ENCODE results near the gene HNRNPF.
"Not testable (repeated sequence)": the region's sequence is repeated elsewhere in the genome, so short reads cannot be mapped to it uniquely, and the experiment has no call there.

Gene HNRNPF

DNA sequence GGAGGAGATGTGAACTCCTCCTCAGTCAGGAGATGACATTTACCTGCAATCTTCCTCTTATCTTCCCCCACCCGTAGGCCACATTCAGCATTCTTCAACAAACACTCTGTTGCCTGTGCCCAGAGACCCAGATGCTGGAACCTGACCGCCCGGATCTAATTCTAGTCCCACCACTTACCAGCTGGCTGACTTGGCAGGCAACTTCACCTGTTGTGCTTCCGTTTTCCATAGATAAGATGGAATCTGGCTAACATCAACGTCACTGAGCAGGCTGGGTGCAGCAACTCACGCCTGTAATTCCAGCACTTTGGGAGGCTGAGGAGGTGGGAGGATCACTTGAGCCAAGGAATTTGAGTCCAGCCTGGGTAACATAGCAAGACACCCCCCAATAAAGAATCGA lies 58.8 kb downstream of the HNRNPF start:
- no peak for DNase-seq (ENCODE audit: low read depth in 2 of 2)

DNA sequence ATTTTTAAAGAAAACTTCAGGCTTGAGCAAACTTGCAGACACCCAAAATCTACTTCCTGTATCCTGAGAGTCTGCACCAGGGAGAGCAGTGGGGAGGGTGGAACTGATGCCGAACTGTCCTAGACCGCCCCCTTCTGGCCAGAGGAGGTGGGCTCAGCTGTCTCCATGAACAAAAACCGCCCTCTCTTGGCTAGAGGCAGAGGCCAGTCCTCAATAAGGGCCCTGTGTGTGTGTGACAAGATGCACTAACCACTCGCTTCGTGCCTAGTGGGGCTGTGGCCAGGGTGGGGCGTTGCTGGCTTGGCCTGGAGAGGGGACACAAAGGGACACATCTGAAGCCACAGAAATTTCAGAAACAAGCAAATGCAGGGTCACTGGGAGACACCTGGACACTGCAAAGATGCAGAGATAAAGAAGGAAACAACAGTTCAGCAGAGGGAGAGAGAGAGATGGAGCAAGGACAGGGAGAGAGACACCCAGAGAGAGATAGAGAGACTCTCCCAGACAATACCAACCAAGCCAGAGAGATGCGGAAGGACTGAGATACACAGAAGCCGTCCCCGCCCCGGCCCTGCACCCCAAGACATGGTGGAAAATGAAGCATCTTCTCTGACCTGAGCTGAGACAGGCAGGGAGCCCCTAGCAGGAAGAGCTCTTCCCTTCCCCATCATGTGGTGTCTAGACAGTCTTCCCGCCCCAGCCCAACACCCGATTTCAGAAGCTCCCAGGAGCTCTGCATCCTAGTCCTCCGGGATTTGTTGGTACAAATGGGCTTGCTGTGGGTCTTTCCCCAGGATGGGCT lies 60.3 kb downstream of the HNRNPF start:
- DNase-seq (ENCODE audit: low read depth in 2 of 2), result peak; percentile 67 to 79

DNA sequence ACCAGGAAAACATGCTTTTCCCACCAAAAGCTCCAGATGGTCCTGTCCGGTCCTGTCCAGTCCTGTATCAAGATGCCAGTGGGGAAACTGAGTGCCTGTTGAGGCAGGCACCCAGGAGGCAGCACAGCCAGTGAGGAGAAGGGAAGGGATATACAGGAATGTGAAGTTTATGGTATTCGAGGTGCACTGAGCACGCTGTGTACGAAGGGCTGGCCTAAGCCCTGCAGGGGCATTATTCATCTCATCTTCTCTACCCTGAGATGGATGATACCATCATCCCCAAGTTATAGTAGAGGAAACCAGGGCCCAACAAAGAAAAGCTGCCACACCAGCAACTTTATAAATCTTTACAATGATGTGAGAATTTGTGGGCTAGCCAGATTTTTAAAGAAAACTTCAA lies 61.0 kb downstream of the HNRNPF start:
- DNase-seq (ENCODE audit: low read depth in 2 of 2), result no peak

DNA sequence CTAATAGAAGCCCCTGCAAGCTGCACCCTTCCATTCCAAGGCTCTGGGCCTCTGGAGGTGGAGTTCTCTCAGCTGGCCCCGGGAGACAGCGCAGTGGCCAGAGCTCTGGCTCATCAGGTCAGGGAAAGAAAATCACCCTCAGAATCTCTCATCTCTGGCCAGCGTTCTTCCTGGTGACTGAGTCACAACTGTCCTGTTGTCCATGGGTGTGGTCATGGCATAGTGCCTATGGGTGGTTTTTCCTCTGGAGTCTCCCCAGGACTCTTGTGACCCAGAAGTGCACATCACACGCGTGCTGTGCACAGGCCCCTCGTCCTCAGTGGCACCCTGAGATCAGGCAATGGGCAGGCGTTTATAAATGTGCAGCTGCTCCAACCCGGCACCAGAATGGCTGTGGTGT lies 64.9 kb downstream of the HNRNPF start:
- DNase-seq (ENCODE audit: low read depth in 2 of 2), result no peak

DNA sequence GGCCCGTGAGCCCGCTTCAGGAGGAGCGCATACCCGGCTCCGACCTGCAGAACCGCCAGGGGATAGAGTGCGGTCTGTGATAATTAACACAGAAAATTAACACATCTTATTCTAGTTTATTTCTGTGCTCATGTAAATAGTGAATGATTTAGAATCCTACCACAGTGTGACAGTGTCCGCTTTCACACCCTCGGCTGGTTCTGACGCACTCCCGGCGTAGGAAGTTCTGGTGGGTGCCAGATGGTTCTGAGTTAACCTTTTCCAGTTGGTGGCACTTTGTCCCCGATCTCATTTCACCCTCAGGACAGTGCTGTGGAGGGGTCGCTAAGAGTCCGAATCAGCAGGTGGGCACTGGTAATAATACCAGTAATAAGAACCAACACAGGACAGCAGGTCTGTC lies 65.9 kb downstream of the HNRNPF start:
- DNase-seq (ENCODE audit: low read depth in 2 of 2), result no peak

DNA sequence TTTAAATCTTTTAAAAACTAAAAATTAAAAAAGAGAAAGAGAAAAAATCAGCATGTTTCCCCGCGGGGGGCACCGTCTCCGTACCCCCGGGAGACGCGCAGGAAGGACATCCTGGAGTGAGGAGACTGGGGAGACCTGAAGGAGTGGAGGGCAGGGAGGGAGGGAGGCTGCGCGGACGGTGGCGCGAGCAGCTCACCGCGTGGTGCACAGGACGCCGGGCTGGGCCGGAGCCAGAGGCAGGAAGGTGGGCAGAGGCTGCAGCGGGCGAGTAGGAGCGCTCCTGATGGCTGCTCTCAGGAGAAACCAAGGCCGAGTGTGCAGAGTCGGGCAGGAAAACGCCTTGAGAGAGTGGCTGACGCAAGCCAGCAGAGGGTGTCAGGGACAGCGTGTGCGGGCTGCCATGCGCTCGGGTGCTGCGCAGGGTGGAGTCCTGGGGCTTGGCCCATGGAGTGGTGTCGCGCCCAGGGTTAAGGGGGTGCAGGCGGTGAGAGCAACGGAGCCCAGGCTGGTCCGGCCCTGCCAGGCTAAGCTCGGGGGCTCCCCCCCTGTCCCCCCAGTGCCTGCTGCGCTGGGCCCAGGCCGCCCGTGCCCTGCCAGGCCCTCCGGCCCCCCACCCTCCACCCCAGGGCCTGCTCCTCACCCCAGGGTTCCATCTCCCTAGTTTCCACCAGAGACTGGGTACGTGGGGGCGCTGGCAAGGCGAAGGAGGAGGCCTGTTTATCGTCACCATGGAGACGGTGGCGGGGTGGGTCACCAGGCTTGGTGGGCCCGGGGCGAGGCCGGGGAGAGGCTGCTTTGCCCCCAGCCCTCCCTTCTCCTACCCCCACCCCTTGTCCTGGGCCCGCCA lies 66.5 kb downstream of the HNRNPF start:
- no peak for DNase-seq (ENCODE audit: low read depth in 2 of 2)

DNA sequence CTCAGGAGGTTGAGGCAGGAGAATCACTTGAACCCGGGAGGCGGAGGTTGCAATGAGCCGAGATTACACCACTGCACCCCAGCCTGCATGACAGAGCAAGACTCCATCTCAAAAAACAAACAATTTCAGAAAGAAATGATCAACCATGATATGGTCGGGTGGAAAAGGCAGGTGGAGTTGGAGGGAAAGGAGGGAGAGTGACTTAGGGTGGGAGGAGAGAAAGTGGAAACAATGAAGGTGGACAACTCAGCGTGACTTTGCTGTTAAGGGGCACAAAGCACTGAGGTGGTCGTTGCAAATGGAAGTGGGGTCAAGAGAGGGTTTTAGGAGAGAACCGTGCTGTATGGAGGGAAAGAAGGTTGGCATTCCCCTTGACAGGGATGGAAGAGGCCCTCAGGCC lies 67.5 kb downstream of the HNRNPF start:
- no peak for DNase-seq (ENCODE audit: low read depth in 2 of 2)

DNA sequence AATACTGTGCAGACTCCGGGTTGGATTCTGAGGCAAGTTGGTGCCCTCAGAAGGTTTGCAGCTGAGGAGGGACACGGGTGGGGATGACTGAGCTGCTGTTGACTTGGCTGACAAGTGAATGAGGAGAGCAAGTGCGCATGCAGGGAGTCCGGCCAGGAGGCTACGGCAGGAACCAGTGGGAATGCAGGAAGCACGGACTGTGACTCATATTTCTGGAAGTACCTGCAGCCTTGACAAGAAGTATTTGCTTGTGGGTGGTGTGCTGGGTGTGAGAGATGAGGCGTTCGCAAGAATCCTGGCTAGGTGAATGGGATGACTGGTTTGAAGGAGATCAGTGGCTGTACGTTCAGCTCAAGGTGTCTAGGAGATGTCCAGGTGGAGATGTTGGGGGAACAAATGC lies 68.4 kb downstream of the HNRNPF start:
- no peak for DNase-seq (ENCODE audit: low read depth in 2 of 2)

DNA sequence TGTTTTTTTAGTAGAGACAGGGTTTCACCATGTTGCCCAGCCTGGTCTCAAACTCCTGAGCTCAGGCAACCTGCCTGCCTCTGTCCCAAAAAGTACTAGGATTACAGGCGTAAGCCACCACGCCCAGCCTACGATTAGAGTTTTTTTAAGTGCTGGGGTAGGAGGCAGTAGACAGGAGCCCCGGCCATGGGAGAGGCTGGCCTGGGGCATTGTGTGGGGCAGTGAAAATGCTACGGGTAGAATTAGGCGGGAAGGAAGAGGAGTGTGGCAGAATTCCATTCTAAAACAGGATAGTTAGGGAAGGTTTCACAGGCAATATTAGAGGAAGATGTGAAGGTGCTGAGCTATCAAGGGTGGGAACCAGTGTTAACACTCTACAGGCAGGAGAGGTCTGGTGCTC lies 68.9 kb downstream of the HNRNPF start:
- no peak for DNase-seq (ENCODE audit: low read depth in 2 of 2)

DNA sequence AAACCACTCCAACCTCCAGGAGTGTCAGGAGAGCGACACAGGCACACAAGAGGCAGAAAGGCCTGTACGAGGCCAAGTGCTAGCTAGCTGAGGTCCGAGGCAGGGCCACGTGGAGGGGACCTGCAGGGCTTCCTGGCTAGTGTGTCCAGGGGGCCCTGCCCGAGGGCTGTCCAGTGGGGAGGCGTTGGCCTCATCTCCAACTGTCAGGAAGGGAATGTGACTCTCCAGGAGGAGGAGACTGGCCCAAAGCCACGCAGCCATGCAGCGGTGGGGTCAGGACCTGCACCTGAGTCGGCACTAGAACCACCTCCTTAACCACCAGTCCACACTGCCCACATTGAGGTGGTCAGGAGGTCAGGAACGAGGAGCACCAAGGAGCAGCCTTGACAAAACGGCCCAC lies 69.8 kb downstream of the HNRNPF start:
- DNase-seq (ENCODE audit: low read depth in 2 of 2), result no peak

DNA sequence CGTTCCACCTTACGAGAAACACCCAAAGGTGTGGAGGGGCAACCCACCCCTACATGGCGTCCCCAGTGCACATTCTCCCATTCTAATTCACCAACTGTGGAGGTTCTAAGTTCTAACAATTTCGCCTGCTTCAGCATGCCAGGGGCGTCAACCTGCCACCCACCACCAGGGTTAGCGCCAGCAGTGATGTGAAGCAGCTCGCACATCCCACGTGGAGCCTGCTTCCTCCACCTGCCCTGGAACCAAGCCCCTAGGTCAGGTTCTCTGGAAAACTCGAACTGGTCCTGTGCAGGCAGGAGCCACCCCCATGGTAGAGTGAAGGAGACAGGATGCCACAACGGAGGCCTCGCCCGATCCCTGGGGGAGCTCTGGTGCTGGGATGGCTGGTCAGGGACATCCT lies 70.9 kb downstream of the HNRNPF start:
- DNase-seq (ENCODE audit: low read depth in 2 of 2), result no peak

DNA sequence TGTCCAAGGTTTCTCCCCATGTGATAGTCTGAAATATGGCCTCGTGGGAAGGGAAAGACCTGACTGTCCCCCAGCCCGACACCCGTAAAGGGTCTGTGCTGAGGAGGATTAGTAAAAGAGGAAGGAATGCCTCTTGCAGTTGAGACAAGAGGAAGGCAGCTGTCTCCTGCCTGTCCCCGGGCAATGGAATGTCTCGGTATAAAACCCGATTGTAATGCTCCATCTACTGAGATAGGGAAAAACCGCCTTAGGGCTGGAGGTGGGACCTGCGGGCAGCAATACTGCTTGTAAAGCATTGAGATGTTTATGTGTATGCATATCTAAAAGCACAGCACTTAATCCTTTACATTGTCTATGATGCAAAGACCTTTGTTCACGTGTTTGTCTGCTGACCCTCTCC lies 71.5 kb downstream of the HNRNPF start:
- DNase-seq (ENCODE audit: low read depth in 2 of 2), result not testable (repeated sequence)

DNA sequence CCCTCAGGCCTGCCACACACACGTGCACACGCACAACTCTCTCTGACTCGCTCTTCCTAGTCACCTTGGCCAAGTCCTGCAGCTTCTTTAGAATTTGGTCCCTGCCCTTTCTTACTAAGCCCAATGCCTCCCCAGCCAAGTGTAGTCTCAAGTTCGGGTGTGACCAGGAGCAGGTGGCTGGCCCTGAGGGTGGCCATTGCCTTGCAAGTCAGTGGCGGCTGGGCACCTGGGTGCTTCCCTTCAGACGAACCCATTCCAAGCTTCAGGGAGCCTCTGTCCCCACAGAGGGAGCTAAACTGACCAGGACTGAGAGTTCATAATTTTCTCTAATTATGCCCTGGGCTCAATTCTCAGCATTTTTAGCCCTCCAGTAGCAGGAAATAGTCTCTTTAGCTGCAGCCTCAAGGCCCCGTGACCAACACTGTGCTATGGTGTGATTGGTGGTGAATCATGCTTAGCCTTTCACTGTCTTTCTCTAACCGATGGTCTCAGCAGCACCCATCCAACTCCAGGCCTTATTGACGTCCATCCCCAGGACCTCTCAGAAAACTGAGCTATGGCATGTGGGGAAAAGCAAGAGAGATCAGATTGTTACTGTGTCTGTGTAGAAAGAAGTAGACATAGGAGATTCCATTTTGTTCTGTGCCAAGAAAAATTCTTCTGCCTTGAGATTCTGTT lies 72.2 kb downstream of the HNRNPF start:
- no peak for DNase-seq (ENCODE audit: low read depth in 2 of 2)

DNA sequence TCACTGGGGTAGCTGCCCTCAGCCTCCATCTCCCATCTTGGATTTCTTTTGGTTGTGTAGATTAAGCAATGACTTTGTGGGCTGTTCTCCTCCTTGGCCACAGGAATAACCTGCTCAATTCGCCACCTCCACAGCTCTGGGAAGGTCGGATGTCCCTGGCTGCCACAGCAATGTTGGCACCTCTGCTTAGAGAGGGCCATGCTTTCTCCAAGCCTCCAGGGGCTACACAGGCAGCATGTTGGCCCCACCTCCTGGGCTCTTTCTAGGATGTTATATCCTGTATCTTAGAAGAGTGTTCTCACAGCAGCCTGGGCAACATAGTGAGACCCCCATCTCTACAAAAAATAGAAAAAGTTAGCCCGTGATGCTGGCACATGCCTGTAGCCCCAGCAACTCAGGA lies 72.9 kb downstream of the HNRNPF start:
- DNase-seq (ENCODE audit: low read depth in 2 of 2), result no peak
